Measurements from ENCODE around the gene MMRN2. TPM values are rescaled to one million over a fixed set of nuclear protein-coding genes. Genes with fewer than 3 reads are reported as not detected.
"Not testable (repeated sequence)": the region's sequence is repeated elsewhere in the genome, so short reads cannot be mapped to it uniquely, and the experiment has no call there.

MMRN2 gene
- total and polyA plus RNA-seq, 2 experiments from 2014 or later, result 1.2 to 4.5 TPM

DNA sequence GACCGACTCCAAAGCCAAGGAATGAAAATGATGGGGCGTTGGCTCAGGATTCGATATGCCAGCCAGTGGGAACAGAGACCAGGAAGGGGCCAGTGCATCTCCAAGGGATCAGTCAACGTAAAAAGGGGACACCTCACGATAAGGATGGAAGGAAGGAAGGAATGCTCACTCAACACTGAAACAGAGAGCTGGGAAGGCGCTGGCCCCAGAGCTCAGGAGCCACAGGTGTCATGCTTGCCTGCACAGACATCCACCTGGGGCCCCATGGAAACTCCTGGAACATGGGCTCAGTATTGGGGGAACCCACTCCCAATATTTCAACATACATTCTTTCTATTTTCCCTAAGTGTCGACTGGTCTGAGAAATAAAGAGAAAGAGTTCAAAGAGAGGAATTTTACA lies 5.3 kb downstream of the MMRN2 start:
- no peaks in the 10 kb centered on the region for H3K27me3 ChIP-seq (replicated peaks; ENCODE audit: insufficient read depth)
- no peak overlapping the region for H3K4me2 ChIP-seq (ENCODE audit: unreplicated experiment)
- no peak overlapping the region for H2AFZ ChIP-seq
- peaks cover 8% of the 10 kb centered on the region; the same call in 1 of the 2 replicates for H3K4me1 ChIP-seq (ENCODE audit: insufficient read depth)
- no peaks in the 10 kb centered on the region for H3K79me2 ChIP-seq (ENCODE audit: insufficient read depth)
- no peak for DNase-seq
- H3F3A ChIP-seq (ENCODE audit: insufficient read depth), result no peaks in the 10 kb centered on the region
- H3K9me2 ChIP-seq (ENCODE audit: insufficient read depth), result no peaks in the 10 kb centered on the region
- TF ChIP-seq EZH2phosphoT487 (IDR thresholded peaks at IDR 0.05; ENCODE audit: insufficient read depth, low read depth) (no peak), EZH2 (IDR thresholded peaks at IDR 0.05; ENCODE audit: insufficient read depth, poor library complexity, severe bottlenecking) (no peak)
- 84 to 86% methylated on average over 7 of the region's 7 CpGs for WGBS, 2 experiments (ENCODE audit: low coverage in 1 of 2, low lambda C conversion rate in 2 of 2, missing lambda C conversion rate in 2 of 2)
- no peaks in the 10 kb centered on the region for H3K36me3 ChIP-seq (ENCODE audit: low read depth)
- H3K9ac ChIP-seq, result no peak overlapping the region
- no peak overlapping the region for H3K27ac ChIP-seq
- no peaks in the 10 kb centered on the region for H4K20me1 ChIP-seq (ENCODE audit: insufficient read depth)
- in situ Hi-C loops (cut with MboI), result no loop called here
- H3K9me3 ChIP-seq (ENCODE audit: low read depth), result no peaks in the 10 kb centered on the region
- H3K4me3 ChIP-seq, result no peak overlapping the region

DNA sequence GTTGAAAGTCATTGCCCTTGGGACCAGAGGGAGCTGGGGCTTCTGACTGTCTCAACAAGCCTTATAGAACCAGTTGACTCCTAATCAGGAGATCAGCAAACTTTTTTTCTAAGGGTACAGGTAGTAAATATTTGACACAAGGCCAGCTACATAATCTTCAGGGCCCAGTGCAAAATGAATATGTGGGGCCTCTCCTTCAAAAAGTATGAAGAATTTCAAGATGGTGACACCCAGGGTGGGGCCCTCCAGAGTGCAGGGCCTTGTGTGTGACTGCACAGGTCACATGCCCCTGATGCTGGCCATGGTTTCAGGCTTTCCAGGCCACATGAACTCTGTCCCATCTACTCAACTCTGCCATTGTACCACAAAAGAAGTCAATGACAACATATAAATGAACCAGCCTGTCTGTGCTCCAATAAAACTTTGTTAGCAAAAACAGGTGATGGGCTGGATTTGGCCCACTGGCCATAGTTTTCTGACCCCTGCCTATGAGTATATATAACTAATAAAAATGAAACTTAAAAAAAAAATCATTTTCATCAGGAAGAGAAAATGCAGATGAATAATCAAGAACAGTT lies 6.1 kb downstream of the MMRN2 start:
- no peak for DNase-seq
- Histone ChIP-seq H4K20me1 (ENCODE audit: insufficient read depth) (no peaks in the 10 kb centered on the region), H3K27ac (no peak overlapping the region), H2AFZ (no peak overlapping the region), H3K4me2 (ENCODE audit: unreplicated experiment) (no peak overlapping the region), H3F3A (ENCODE audit: insufficient read depth) (no peaks in the 10 kb centered on the region), H3K9me3 (ENCODE audit: low read depth) (no peaks in the 10 kb centered on the region), H3K36me3 (ENCODE audit: low read depth) (no peaks in the 10 kb centered on the region), H3K4me1 (ENCODE audit: insufficient read depth) (peaks cover 8% of the 10 kb centered on the region; the same call in 1 of the 2 replicates), H3K4me3 (no peak overlapping the region), H3K27me3 (replicated peaks; ENCODE audit: insufficient read depth) (no peaks in the 10 kb centered on the region), H3K9me2 (ENCODE audit: insufficient read depth) (no peaks in the 10 kb centered on the region), H3K9ac (no peak overlapping the region), H3K79me2 (ENCODE audit: insufficient read depth) (no peaks in the 10 kb centered on the region)
- in situ Hi-C loops (cut with MboI), result no loop called here
- TF ChIP-seq EZH2 (IDR thresholded peaks at IDR 0.05; ENCODE audit: insufficient read depth, poor library complexity, severe bottlenecking) (no peak), EZH2phosphoT487 (IDR thresholded peaks at IDR 0.05; ENCODE audit: insufficient read depth, low read depth) (no peak)

DNA sequence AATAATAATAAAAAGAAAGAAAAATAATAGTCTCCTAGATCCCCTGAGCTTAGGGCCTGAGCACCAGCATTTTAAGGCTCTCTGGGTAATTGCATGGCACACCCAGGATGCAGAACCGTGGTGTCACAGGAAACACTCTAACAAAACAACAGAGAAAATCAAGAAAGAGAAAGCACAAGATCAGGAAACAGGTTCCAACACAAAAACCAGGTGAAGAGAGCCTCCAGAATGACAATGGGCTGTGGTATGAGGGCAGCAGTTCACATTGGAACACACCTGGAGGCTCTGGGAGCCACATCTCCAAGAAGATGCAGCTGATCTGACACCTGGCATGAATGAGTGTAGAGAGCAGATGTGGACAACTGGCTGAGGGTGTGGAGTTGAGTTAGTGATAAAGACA lies 7.1 kb downstream of the MMRN2 start:
- Histone ChIP-seq H3K79me2 (ENCODE audit: insufficient read depth) (no peaks in the 10 kb centered on the region), H3K9me2 (ENCODE audit: insufficient read depth) (no peaks in the 10 kb centered on the region), H2AFZ (no peak overlapping the region), H3K4me2 (ENCODE audit: unreplicated experiment) (no peak overlapping the region), H3K36me3 (ENCODE audit: low read depth) (no peaks in the 10 kb centered on the region), H3K4me3 (no peak overlapping the region), H3K9me3 (ENCODE audit: low read depth) (no peaks in the 10 kb centered on the region), H3K27ac (no peak overlapping the region), H3F3A (ENCODE audit: insufficient read depth) (no peaks in the 10 kb centered on the region), H3K27me3 (replicated peaks; ENCODE audit: insufficient read depth) (no peaks in the 10 kb centered on the region), H3K9ac (no peak overlapping the region), H4K20me1 (ENCODE audit: insufficient read depth) (no peaks in the 10 kb centered on the region), H3K4me1 (ENCODE audit: insufficient read depth) (peaks cover 8% of the 10 kb centered on the region; the same call in 1 of the 2 replicates)
- 50 to 54% methylated on average over 1 of the region's 1 CpG for WGBS, 2 experiments (ENCODE audit: low coverage in 1 of 2, low lambda C conversion rate in 2 of 2, missing lambda C conversion rate in 2 of 2)
- in situ Hi-C loops (cut with MboI), result no loop called here
- TF ChIP-seq EZH2 (IDR thresholded peaks at IDR 0.05; ENCODE audit: insufficient read depth, poor library complexity, severe bottlenecking), result no peak
- TF ChIP-seq EZH2phosphoT487 (IDR thresholded peaks at IDR 0.05; ENCODE audit: insufficient read depth, low read depth), result no peak
- DNase-seq, result no peak

DNA sequence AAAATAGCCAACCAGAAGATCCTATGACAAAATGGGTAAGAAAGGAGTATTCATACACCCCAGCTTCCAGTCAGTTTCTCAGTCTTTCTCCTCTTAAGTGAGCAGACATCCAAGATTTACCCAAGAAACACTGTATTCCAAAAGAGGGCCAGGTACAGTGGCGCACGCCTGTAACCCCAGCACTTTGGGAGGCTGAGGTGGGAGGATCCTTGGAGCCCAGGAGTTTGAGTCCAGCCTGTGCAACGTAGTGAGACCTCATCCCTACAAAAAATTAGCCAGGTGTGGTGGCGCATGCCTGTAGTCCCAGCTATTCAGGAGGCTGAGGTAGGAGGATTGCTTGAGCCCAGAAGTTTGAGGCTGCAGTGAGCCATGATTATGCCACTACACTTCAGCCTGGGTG lies 9.6 kb downstream of the MMRN2 start:
- DNase-seq; H3K9me2 ChIP-seq (ENCODE audit: insufficient read depth); H3F3A ChIP-seq (ENCODE audit: insufficient read depth); H3K9me3 ChIP-seq (ENCODE audit: low read depth); H3K9ac ChIP-seq; H3K4me1 ChIP-seq (ENCODE audit: insufficient read depth); in situ Hi-C loops (cut with MboI); H3K36me3 ChIP-seq (ENCODE audit: low read depth); H4K20me1 ChIP-seq (ENCODE audit: insufficient read depth); H3K27ac ChIP-seq; H3K4me2 ChIP-seq (ENCODE audit: unreplicated experiment); H3K4me3 ChIP-seq; H2AFZ ChIP-seq; H3K79me2 ChIP-seq (ENCODE audit: insufficient read depth); H3K27me3 ChIP-seq (replicated peaks; ENCODE audit: insufficient read depth): not testable (repeated sequence)
- WGBS, 2 experiments (ENCODE audit: low coverage in 1 of 2, low lambda C conversion rate in 2 of 2, missing lambda C conversion rate in 2 of 2), result 82 to 85% methylated on average over 4 of the region's 4 CpGs

Measured in GM23248 (cell line).